Smooth muscle cell (in vitro differentiated cells): ENCODE measurements around the gene LTO1. TPM values are rescaled to one million over a fixed set of nuclear protein-coding genes. Genes with fewer than 3 reads are reported as not detected.

Experiments
- DNase-seq: peaks from one replicate; lab custom pipeline; 2025; ENCODE audit not compliant: unreplicated experiment; lab: John Stamatoyannopoulos, UW
- H2AFZ ChIP-seq: fragments of 200-600 bp; sonication (generic); 2 replicates; pipeline ENCODE4 v1.6.0; 2016; ENCODE audit warnings: antibody characterized with exemption, low read depth, mild to moderate bottlenecking
- H3F3A ChIP-seq: fragments of 200-600 bp; sonication (generic); 2 replicates; pipeline ENCODE4 v1.6.0; 2017; ENCODE audit warnings: antibody characterized with exemption, low read depth
- H3K27ac ChIP-seq: fragments of 200-600 bp; sonication (generic); 2 replicates; pipeline ENCODE4 v1.5.1; 2016; ENCODE audit warnings: low read depth, mild to moderate bottlenecking
- H3K27me3 ChIP-seq: fragments of 200-600 bp; sonication (generic); 2 replicates; pipeline ENCODE4 v1.6.1; 2016; ENCODE audit warnings: low read depth, mild to moderate bottlenecking
- H3K36me3 ChIP-seq: fragments of 200-600 bp; sonication (generic); 2 replicates; pipeline ENCODE4 v1.5.1; 2016; ENCODE audit warnings: low read depth
- H3K4me1 ChIP-seq: fragments of 200-600 bp; sonication (generic); 2 replicates; pipeline ENCODE4 v1.5.1; 2016; ENCODE audit warnings: low read depth
- H3K4me2 ChIP-seq: fragments of 200-600 bp; sonication (generic); 2 replicates; pipeline ENCODE4 v1.6.0; 2016; ENCODE audit warnings: mild to moderate bottlenecking
- H3K4me3 ChIP-seq: fragments of 200-600 bp; sonication (generic); 2 replicates; pipeline ENCODE4 v1.5.1; 2016; ENCODE audit warnings: mild to moderate bottlenecking
- H3K79me2 ChIP-seq: fragments of 200-600 bp; sonication (generic); 2 replicates; pipeline ENCODE4 v1.6.0; 2016; ENCODE audit warnings: low read depth, mild to moderate bottlenecking
- H3K9ac ChIP-seq: fragments of 200-600 bp; sonication (generic); 2 replicates; pipeline ENCODE4 v1.6.0; 2016; ENCODE audit warnings: low read depth
- H3K9me3 ChIP-seq: fragments of 200-600 bp; sonication (generic); replicated peaks from 2 replicates; pipeline ENCODE4 v1.5.1; 2016; ENCODE audit warnings: low read depth
- H4K20me1 ChIP-seq: fragments of 200-600 bp; sonication (generic); 2 replicates; pipeline ENCODE4 v1.6.0; 2016; ENCODE audit warnings: low read depth
- CTCF ChIP-seq: fragments of 200-600 bp; sonication (generic); IDR thresholded peaks from 2 replicates; pipeline ENCODE4 v1.5.1; 2017; ENCODE audit warnings: borderline replicate concordance, mild to moderate bottlenecking, antibody characterized with exemption; ENCODE audit not compliant: insufficient read depth, poor library complexity, severe bottlenecking
- WGBS: methylation state at CpG from one replicate; pipeline ENCODE4 v1.1.7; 2016; ENCODE audit warnings: low lambda C conversion rate; 5-methylcytosine and 5-hydroxymethylcytosine counted together
- polyA plus RNA-seq: library from polyadenylated mRNA; unstranded; fragments of >200 nt; fragmentation: Nextera tagmentation; extraction: Ambion mirVana; gene quantifications from 2 replicates; pipeline ENCODE4 v1.2.1, GENCODE V29; 2016
- total RNA-seq: library from RNA; depleted of rRNA; stranded (reverse); fragments of >200 nt; gene quantifications from 2 replicates; pipeline ENCODE4 v1.2.3, GENCODE V29; 2014

LTO1 gene
- total and polyA plus RNA-seq, 2 experiments from 2014 or later: 8.0 to 17.3 TPM

GRCh38 chr11:69655479-69656428 is 19.4 kb downstream of the LTO1 start:
- Histone ChIP-seq H3K36me3 (peaks cover 19% of the 10 kb centered on the region), H3K4me1 (peaks cover 18% of the 10 kb centered on the region), H3K4me2 (no peak overlapping the region), H2AFZ (no peak overlapping the region), H3K9me3 (no peaks in the 10 kb centered on the region), H3F3A (peaks cover 23% of the 10 kb centered on the region), H3K4me3 (no peak overlapping the region), H3K27ac (no peak overlapping the region), H3K9ac (no peak overlapping the region), H3K27me3 (no peaks in the 10 kb centered on the region), H4K20me1 (peaks cover 44% of the 10 kb centered on the region), H3K79me2 (peaks cover 5% of the 10 kb centered on the region)
- TF ChIP-seq CTCF: no peak
- no peak for DNase-seq
- 91% methylated on average over 19 of the region's 19 CpGs for WGBS

GRCh38 chr11:69654660-69655478 is 20.3 kb downstream of the LTO1 start:
- peaks cover 26% of the 10 kb centered on the region for H3F3A ChIP-seq
- H3K27me3 ChIP-seq: no peaks in the 10 kb centered on the region
- no peaks in the 10 kb centered on the region for H3K9me3 ChIP-seq
- no peak for TF ChIP-seq CTCF
- H3K36me3 ChIP-seq: peaks cover 19% of the 10 kb centered on the region
- H2AFZ ChIP-seq: no peak overlapping the region
- H3K4me1 ChIP-seq: peaks cover 18% of the 10 kb centered on the region
- H3K9ac ChIP-seq: no peak overlapping the region
- WGBS: 81% methylated on average over 27 of the region's 27 CpGs
- no peak overlapping the region for H3K4me2 ChIP-seq
- H3K27ac ChIP-seq: no peak overlapping the region
- no peak overlapping the region for H3K4me3 ChIP-seq
- DNase-seq: no peak
- H3K79me2 ChIP-seq: peaks cover 5% of the 10 kb centered on the region
- peaks cover 53% of the 10 kb centered on the region for H4K20me1 ChIP-seq

- peaks cover 28% of the 10 kb centered on the region for H3F3A ChIP-seq
- H3K4me2 ChIP-seq: no peak overlapping the region
- peaks cover 19% of the 10 kb centered on the region for H3K36me3 ChIP-seq
- WGBS: 88% methylated on average over 38 of the region's 38 CpGs
- peaks cover 13% of the 10 kb centered on the region for H3K79me2 ChIP-seq
- no peak overlapping the region for H3K4me3 ChIP-seq
- peaks cover 17% of the 10 kb centered on the region for H3K4me1 ChIP-seq
- H3K27me3 ChIP-seq: no peaks in the 10 kb centered on the region
- H3K9me3 ChIP-seq: no peaks in the 10 kb centered on the region
- H4K20me1 ChIP-seq: peaks cover 60% of the 10 kb centered on the region
- no peak overlapping the region for H3K27ac ChIP-seq
- no peak for DNase-seq
- TF ChIP-seq CTCF: no peak
- H2AFZ ChIP-seq: no peak overlapping the region
- H3K9ac ChIP-seq: no peak overlapping the region
Observed at GRCh38 chr11:69654001-69654659, 21.0 kb downstream of the LTO1 start.
